Caco-2 (cell line): Measurements from ENCODE around the gene MOB2. TPM values are rescaled to one million over a fixed set of nuclear protein-coding genes. Genes with fewer than 3 reads are reported as not detected.

ENCODE experiments used
- BruUV-seq: library from RNA; stranded (reverse); fragments of 400-500 nt; replicated peaks from 2 replicates; lab custom pipeline; 2021; lab: Mats Ljungman, UMichigan
- CTCF ChIA-PET: fragments of 300-600 bp; sonication (Branson Sonifier 250); formaldehyde crosslinking; loops from one replicate; lab custom pipeline; 2022; ENCODE audit warnings: antibody characterized with exemption; lab: Charles Lee
- POLR2A ChIA-PET: fragments of 300-600 bp; sonication (Branson Sonifier 250); formaldehyde crosslinking; loops from one replicate; lab custom pipeline; 2022; ENCODE audit warnings: antibody characterized with exemption; lab: Charles Lee
- DNase-seq, 2 experiments: peaks; one replicate each; pipeline versions ENCODE4 v3.0.0 to v3.0.0-alpha.2; 2020 to 2022
- H3K27me3 ChIP-seq: replicated peaks from 2 replicates; pipeline ENCODE4 v1.6.0; 2011; ENCODE audit warnings: low read length; ENCODE audit not compliant: control insufficient read depth, insufficient read depth
- H3K36me3 ChIP-seq: 2 replicates; pipeline ENCODE4 v1.5.1; 2011; ENCODE audit warnings: low read length; ENCODE audit not compliant: control insufficient read depth, insufficient read depth
- H3K4me1 ChIP-seq: fragments of 250-450 bp; sonication (Bioruptor Pico); 2 replicates; pipeline ENCODE4 v1.5.1; 2020; ENCODE audit warnings: mild to moderate bottlenecking
- H3K4me3 ChIP-seq: 2 replicates; pipeline ENCODE4 v1.5.1; 2011; ENCODE audit warnings: low read depth, mild to moderate bottlenecking, control low read depth, low read length
- H3K9me3 ChIP-seq: fragments of 250-450 bp; sonication (Bioruptor Pico); 2 replicates; pipeline ENCODE4 v1.5.1; 2020; ENCODE audit warnings: mild to moderate bottlenecking, moderate library complexity
- H3K27ac Mint-ChIP-seq: one replicate; pipeline ENCODE4 v1.8.0; 2022; ENCODE audit warnings: mixed read lengths; ENCODE audit not compliant: unreplicated experiment
- H3K27me3 Mint-ChIP-seq: one replicate; pipeline ENCODE4 v1.8.0; 2022; ENCODE audit warnings: mixed read lengths; ENCODE audit not compliant: insufficient read depth, unreplicated experiment
- H3K36me3 Mint-ChIP-seq: one replicate; pipeline ENCODE4 v1.8.0; 2022; ENCODE audit warnings: mild to moderate bottlenecking, mixed read lengths; ENCODE audit not compliant: insufficient read depth, unreplicated experiment
- H3K4me1 Mint-ChIP-seq: one replicate; pipeline ENCODE4 v1.8.0; 2022; ENCODE audit warnings: low read depth, mixed read lengths; ENCODE audit not compliant: unreplicated experiment
- H3K4me3 Mint-ChIP-seq: one replicate; pipeline ENCODE4 v1.8.0; 2022; ENCODE audit warnings: mild to moderate bottlenecking, moderate library complexity, mixed read lengths; ENCODE audit not compliant: unreplicated experiment
- H3K9me3 Mint-ChIP-seq: one replicate; pipeline ENCODE4 v1.8.0; 2022; ENCODE audit warnings: mixed read lengths; ENCODE audit not compliant: unreplicated experiment
- CTCF ChIP-seq, 2 experiments: fragments of 200-600 bp in 1 of 2; IDR thresholded peaks; 1 replicate in 1 of 2; 2 replicates in 1 of 2; pipeline versions ENCODE4 v1.5.1 to v1.8.0; 2011 to 2022; ENCODE audit warnings: antibody characterized with exemption in 1 of 2, control low read depth in 1 of 2, inconsistent platforms in 1 of 2, low read depth in 1 of 2, low read length in 1 of 2, mild to moderate bottlenecking in 1 of 2, moderate library complexity in 1 of 2; ENCODE audit not compliant: insufficient read depth in 1 of 2, severe bottlenecking in 1 of 2, unreplicated experiment in 1 of 2
- intact Hi-C: fragments of 100-400 bp; cut with micrococcal nuclease; formaldehyde crosslinking; loops from one replicate; pipeline ENCODE4 v1.10.0; 2022; ENCODE audit not compliant: unreplicated experiment
- total RNA-seq: library from RNA; stranded (reverse); gene quantifications from 2 replicates; pipeline ENCODE4 v1.2.3, GENCODE V29; 2022

MOB2 gene
- total RNA-seq, 1 experiment from 2014 or later = 32.7 TPM

DNA sequence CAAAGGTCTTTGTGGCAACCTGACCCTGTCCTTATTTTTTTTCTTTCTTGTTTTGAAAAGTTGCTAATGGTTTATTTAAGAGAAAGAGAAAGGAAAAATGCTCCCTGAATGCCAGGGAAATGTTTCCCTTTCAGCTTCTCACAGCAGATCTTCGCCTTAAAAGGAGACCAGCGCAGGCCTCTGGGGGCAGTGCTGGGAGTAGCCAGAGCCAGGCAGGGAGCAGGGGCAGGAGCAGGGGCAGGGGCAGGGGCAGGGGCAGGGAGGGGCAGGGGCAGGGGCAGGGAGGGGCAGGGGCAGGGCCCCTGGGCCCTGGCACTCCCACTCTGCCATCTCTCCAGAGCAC lies 5.1 kb downstream of the MOB2 start:
- Histone ChIP-seq H3K9me3 (no peaks in the 10 kb centered on the region), H3K36me3 (peaks cover 2% of the 10 kb centered on the region), H3K27me3 (no peaks in the 10 kb centered on the region), H3K4me1 (no peaks in the 10 kb centered on the region), H3K4me3 (no peak overlapping the region)
- BruUV-seq = no TSS peak
- H3K9me3 Mint-ChIP-seq = no peaks in the 10 kb centered on the region
- ChIA-PET CTCF (no interaction called here), POLR2A (no interaction called here)
- H3K27ac Mint-ChIP-seq = no peak overlapping the region
- TF ChIP-seq CTCF (IDR thresholded peaks at IDR 0.05; ENCODE audit: insufficient read depth in 1 of 2, low read depth in 1 of 2, low read length in 1 of 2, severe bottlenecking in 1 of 2, unreplicated experiment in 1 of 2) = no peak
- no peak overlapping the region for H3K4me3 Mint-ChIP-seq
- peaks cover 6% of the 10 kb centered on the region for H3K36me3 Mint-ChIP-seq
- no peaks in the 10 kb centered on the region for H3K27me3 Mint-ChIP-seq
- DNase-seq = no peak
- intact Hi-C loops = no loop called here
- H3K4me1 Mint-ChIP-seq = no peaks in the 10 kb centered on the region

GRCh38 chr11:1480555-1481482 lies 5.8 kb downstream of the MOB2 start:
- no TSS peak for BruUV-seq
- no peak for DNase-seq
- intact Hi-C loops = no loop called here
- no peaks in the 10 kb centered on the region for H3K9me3 ChIP-seq
- H3K27me3 Mint-ChIP-seq = no peaks in the 10 kb centered on the region
- H3K4me1 ChIP-seq = no peaks in the 10 kb centered on the region
- POLR2A ChIA-PET = no interaction called here
- H3K27ac Mint-ChIP-seq = no peak overlapping the region
- peaks cover 6% of the 10 kb centered on the region for H3K36me3 Mint-ChIP-seq
- no peak for TF ChIP-seq CTCF (IDR thresholded peaks at IDR 0.05; ENCODE audit: insufficient read depth in 1 of 2, low read depth in 1 of 2, low read length in 1 of 2, severe bottlenecking in 1 of 2, unreplicated experiment in 1 of 2)
- no peak overlapping the region for H3K4me3 ChIP-seq
- CTCF ChIA-PET = no interaction called here
- H3K36me3 ChIP-seq = peaks cover 2% of the 10 kb centered on the region
- H3K4me1 Mint-ChIP-seq = no peaks in the 10 kb centered on the region
- no peaks in the 10 kb centered on the region for H3K27me3 ChIP-seq
- H3K9me3 Mint-ChIP-seq = no peaks in the 10 kb centered on the region
- H3K4me3 Mint-ChIP-seq = no peak overlapping the region

- Histone ChIP-seq H3K27me3 (no peaks in the 10 kb centered on the region), H3K36me3 (peaks cover 2% of the 10 kb centered on the region), H3K9me3 (no peaks in the 10 kb centered on the region), H3K4me1 (no peaks in the 10 kb centered on the region), H3K4me3 (no peak overlapping the region)
- CTCF ChIA-PET = no interaction called here
- no peak overlapping the region for H3K4me3 Mint-ChIP-seq
- H3K27me3 Mint-ChIP-seq = no peaks in the 10 kb centered on the region
- H3K27ac Mint-ChIP-seq = no peak overlapping the region
- DNase-seq = no peak
- no peak for TF ChIP-seq CTCF (IDR thresholded peaks at IDR 0.05; ENCODE audit: insufficient read depth in 1 of 2, low read depth in 1 of 2, low read length in 1 of 2, severe bottlenecking in 1 of 2, unreplicated experiment in 1 of 2)
- H3K9me3 Mint-ChIP-seq = no peaks in the 10 kb centered on the region
- BruUV-seq = no TSS peak
- peaks cover 6% of the 10 kb centered on the region for H3K36me3 Mint-ChIP-seq
- intact Hi-C loops = no loop called here
- no peaks in the 10 kb centered on the region for H3K4me1 Mint-ChIP-seq
- POLR2A ChIA-PET = no interaction called here
These were observed 6.4 kb downstream of the MOB2 start for GRCh38 chr11:1480191-1480554.
